Activated B cell treated with CpG ODN at 0.5 μM for 24 hours (primary cell): ENCODE results near the gene NCAPD2. TPM values are rescaled to one million over a fixed set of nuclear protein-coding genes. Genes with fewer than 3 reads are reported as not detected.

Source experiments
- ATAC-seq: fragments of 200-7000 bp; cut with Tn5 transposase; one replicate; pipeline ENCODE4 v1.10.0; 2021; ENCODE audit warnings: low read depth, mild to moderate bottlenecking, moderate library complexity
- CTCF ChIA-PET: fragments of 350-600 bp; sonication (Branson Sonifier 250); formaldehyde crosslinking; loops from one replicate; lab custom pipeline; 2021; ENCODE audit warnings: antibody characterized with exemption; lab: Charles Lee
- POLR2A ChIA-PET: fragments of 350-600 bp; sonication (Branson Sonifier 250); formaldehyde crosslinking; loops from one replicate; lab custom pipeline; 2021; ENCODE audit warnings: antibody characterized with exemption; lab: Charles Lee
- DNase-seq: peaks from one replicate; pipeline ENCODE4 v3.0.0; 2022
- H3K27ac Mint-ChIP-seq: one replicate; pipeline ENCODE4 v1.8.0; 2020; ENCODE audit warnings: mixed read lengths
- H3K27me3 Mint-ChIP-seq: one replicate; pipeline ENCODE4 v1.8.0; 2021; ENCODE audit warnings: mixed read lengths
- H3K36me3 Mint-ChIP-seq: one replicate; pipeline ENCODE4 v1.8.0; 2021; ENCODE audit warnings: low read depth, mixed read lengths
- H3K4me1 Mint-ChIP-seq: one replicate; pipeline ENCODE4 v1.8.0; 2021; ENCODE audit warnings: mixed read lengths
- H3K4me3 Mint-ChIP-seq: one replicate; pipeline ENCODE4 v1.8.0; 2020; ENCODE audit warnings: mild to moderate bottlenecking, mixed read lengths
- H3K9me3 Mint-ChIP-seq: one replicate; pipeline ENCODE4 v1.8.0; 2020; ENCODE audit warnings: mixed read lengths
- CTCF ChIP-seq: fragments of 200-600 bp; IDR thresholded peaks from one replicate; pipeline ENCODE4 v1.8.0; 2022; ENCODE audit warnings: antibody characterized with exemption, mild to moderate bottlenecking
- intact Hi-C: fragments of 100-400 bp; cut with micrococcal nuclease; formaldehyde crosslinking; loops from one replicate; pipeline ENCODE4 v1.15.1; 2024
- total RNA-seq: library from RNA; stranded (reverse); gene quantifications from 2 replicates; pipeline ENCODE4 v1.2.3, GENCODE V29; 2022

Gene NCAPD2
- total RNA-seq, 1 donor from 2014 or later = 40.9 TPM

DNA sequence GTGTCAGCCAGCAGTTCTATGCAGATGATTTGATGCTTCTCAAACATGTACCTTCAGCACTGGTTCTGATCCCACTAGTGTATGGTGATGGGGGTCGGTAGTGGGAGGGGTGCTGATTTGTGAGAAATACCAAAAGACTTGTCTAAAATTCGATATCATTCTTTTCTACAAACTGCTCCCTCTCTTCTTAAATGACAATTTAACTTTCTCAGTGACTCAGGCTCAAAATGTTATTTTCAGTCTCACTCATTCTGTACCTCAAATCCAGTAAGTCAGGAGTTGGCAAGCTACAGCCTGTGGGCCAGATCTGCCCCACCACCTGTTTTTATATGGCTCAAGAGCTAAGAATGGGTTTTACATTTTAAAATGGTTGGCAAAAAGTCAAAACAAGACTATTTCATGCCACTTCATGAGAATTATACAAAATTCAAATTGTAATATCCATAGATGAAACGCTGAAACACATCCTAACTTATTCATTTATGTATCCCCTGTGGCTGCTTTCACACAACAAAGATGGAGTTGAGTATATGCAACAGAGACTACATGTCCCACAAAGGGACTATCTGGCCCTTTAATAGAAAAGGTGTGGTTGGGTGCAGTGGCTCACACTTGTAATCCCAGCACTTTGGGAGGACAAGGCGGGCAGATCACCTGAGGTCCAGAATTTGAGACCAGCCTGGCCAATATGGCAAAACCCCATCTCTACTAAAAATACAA, 80.8 kb downstream of the NCAPD2 start:
- Mint-ChIP-seq H3K4me1 (no peaks in the 10 kb centered on the region), H3K27me3 (no peaks in the 10 kb centered on the region), H3K9me3 (no peaks in the 10 kb centered on the region), H3K36me3 (peaks cover 84% of the 10 kb centered on the region), H3K27ac (no peak overlapping the region), H3K4me3 (no peak overlapping the region)
- DNase-seq (no peak), ATAC-seq (no peak)
- POLR2A ChIA-PET = no interaction called here
- TF ChIP-seq CTCF = no peak
- intact Hi-C loops = no loop called here
- CTCF ChIA-PET = no interaction called here

DNA sequence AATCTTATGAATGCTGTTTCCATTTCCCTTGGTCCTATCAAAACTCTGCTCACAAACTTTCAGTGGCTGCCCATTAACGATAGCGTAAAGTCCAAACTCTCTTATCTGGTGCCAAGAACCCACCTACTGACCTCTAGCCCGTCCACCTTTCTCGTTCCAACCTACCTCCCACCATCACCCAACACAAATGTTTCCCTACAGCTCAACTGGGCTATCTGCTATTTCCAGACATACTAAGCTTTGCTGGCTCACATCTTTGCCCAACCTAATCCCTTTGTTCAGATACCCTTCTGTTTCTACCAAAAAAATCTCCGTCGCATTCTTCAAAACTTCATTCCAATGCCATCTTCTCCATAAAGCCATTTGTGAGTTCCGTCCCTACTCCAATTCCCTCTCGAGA, 81.7 kb downstream of the NCAPD2 start:
- no peak for DNase-seq
- peaks cover 81% of the 10 kb centered on the region for H3K36me3 Mint-ChIP-seq
- CTCF ChIA-PET = interaction anchor here (0.7 kb wide), 1 partner anchor 108 kb away, joined by 3 read pairs; no protein-coding TSS in a partner anchor

More for the DNA sequence above, 81.7 kb downstream of the NCAPD2 start:
- TF ChIP-seq CTCF = no peak
- H3K4me3 Mint-ChIP-seq = no peak overlapping the region
- no peak for ATAC-seq
- H3K9me3 Mint-ChIP-seq = no peaks in the 10 kb centered on the region
- H3K4me1 Mint-ChIP-seq = no peaks in the 10 kb centered on the region
- intact Hi-C loops = no loop called here
- H3K27me3 Mint-ChIP-seq = no peaks in the 10 kb centered on the region
- H3K27ac Mint-ChIP-seq = no peak overlapping the region
- POLR2A ChIA-PET = no interaction called here

Other genes with a start within 250 kb of the NCAPD2 start
- gene PLEKHG6, start 183.4 kb upstream of the NCAPD2 start, total RNA-seq = not detected in 2 replicates
- 0.37 TPM in 1 of 2 replicates, not detected in the other for gene TNFRSF1A, start 152.0 kb upstream of the NCAPD2 start, total RNA-seq
- gene SCNN1A, start 118.5 kb upstream of the NCAPD2 start, total RNA-seq = not detected in 2 replicates
- gene LTBR, start 109.9 kb upstream of the NCAPD2 start, total RNA-seq = 0.33 TPM in 1 of 2 replicates, not detected in the other
- 39.3 and 43.8 TPM in 2 replicates for gene CD27, start 49.1 kb upstream of the NCAPD2 start, total RNA-seq
- 52.5 and 64.0 TPM in 2 replicates for gene TAPBPL, start 42.1 kb upstream of the NCAPD2 start, total RNA-seq
- 32.9 and 34.5 TPM in 2 replicates for gene VAMP1, start 23.4 kb upstream of the NCAPD2 start, total RNA-seq
- 130 and 145 TPM in 2 replicates for gene MRPL51, start 840 bp upstream of the NCAPD2 start, total RNA-seq
- gene GAPDH, start 40.4 kb downstream of the NCAPD2 start, total RNA-seq = 1,003 and 1,033 TPM in 2 replicates
- gene IFFO1, start 61.9 kb downstream of the NCAPD2 start, total RNA-seq = 23.6 and 25.9 TPM in 2 replicates
- gene NOP2, start 74.2 kb downstream of the NCAPD2 start, total RNA-seq = 114 and 121 TPM in 2 replicates
- gene CHD4, start 113.3 kb downstream of the NCAPD2 start, total RNA-seq = 342 and 345 TPM in 2 replicates
- gene LPAR5, start 141.9 kb downstream of the NCAPD2 start, total RNA-seq = 27.7 and 30.4 TPM in 2 replicates
- gene ACRBP, start 153.3 kb downstream of the NCAPD2 start, total RNA-seq = 5.4 and 7.7 TPM in 2 replicates
- gene ING4, start 169.0 kb downstream of the NCAPD2 start, total RNA-seq = 31.6 and 39.2 TPM in 2 replicates
- gene ZNF384, start 195.3 kb downstream of the NCAPD2 start, total RNA-seq = 81.7 and 98.6 TPM in 2 replicates
- gene PIANP, start 206.7 kb downstream of the NCAPD2 start, total RNA-seq = 0.24 and 0.40 TPM in 2 replicates
- gene COPS7A, start 229.9 kb downstream of the NCAPD2 start, total RNA-seq = 28.1 and 35.8 TPM in 2 replicates